Parathyroid adenoma (tissue), 2 donors: ENCODE measurements around the gene PPP1R2C.

Source experiments
- H2AFZ ChIP-seq: fragments of 300-600 bp; sonication (generic); one replicate; pipeline ENCODE4 v1.7.0; 2017; ENCODE audit warnings: antibody characterized with exemption, mild to moderate bottlenecking
- H3K27ac ChIP-seq: fragments of 300-600 bp; sonication (generic); one replicate; pipeline ENCODE4 v1.7.0; 2017
- H3K27me3 ChIP-seq: fragments of 300-600 bp; sonication (generic); one replicate; pipeline ENCODE4 v1.7.0; 2017; ENCODE audit warnings: low read length; ENCODE audit not compliant: control insufficient read depth, insufficient read depth
- H3K36me3 ChIP-seq: fragments of 300-600 bp; sonication (generic); one replicate; pipeline ENCODE4 v1.7.0; 2017; ENCODE audit warnings: low read length; ENCODE audit not compliant: control insufficient read depth, insufficient read depth
- H3K4me1 ChIP-seq: fragments of 300-600 bp; sonication (generic); one replicate; pipeline ENCODE4 v1.7.0; 2017; ENCODE audit warnings: control low read depth
- H3K4me2 ChIP-seq: fragments of 300-600 bp; sonication (generic); one replicate; pipeline ENCODE4 v1.7.0; 2017; ENCODE audit warnings: low read length
- H3K4me3 ChIP-seq: fragments of 300-600 bp; sonication (generic); one replicate; pipeline ENCODE4 v1.7.0; 2017; ENCODE audit warnings: low read depth, low read length
- H3K79me2 ChIP-seq: fragments of 300-600 bp; sonication (generic); one replicate; pipeline ENCODE4 v1.7.0; 2017; ENCODE audit warnings: control low read depth
- H3K9ac ChIP-seq: fragments of 300-600 bp; sonication (generic); one replicate; pipeline ENCODE4 v1.7.0; 2017; ENCODE audit warnings: mild to moderate bottlenecking
- H3K9me3 ChIP-seq: fragments of 300-600 bp; sonication (generic); one replicate; pipeline ENCODE4 v1.7.0; 2017; ENCODE audit warnings: low read length; ENCODE audit not compliant: control insufficient read depth
- CTCF ChIP-seq: fragments of 300-600 bp; sonication (generic); IDR thresholded peaks from one replicate; pipeline ENCODE4 v1.7.0; 2017; ENCODE audit warnings: antibody characterized with exemption, mild to moderate bottlenecking
- donor health status: primary hyperparathyroidism.

The PPP1R2C gene

GRCh38 chrX:42797651-42798269 is 19.8 kb upstream of the PPP1R2C start:
- no peak overlapping the region for H3K4me2 ChIP-seq
- no peaks in the 10 kb centered on the region for H3K9me3 ChIP-seq
- no peak overlapping the region for H3K27ac ChIP-seq
- no peaks in the 10 kb centered on the region for H3K4me1 ChIP-seq
- H3K4me3 ChIP-seq, result no peak overlapping the region
- no peak overlapping the region for H3K9ac ChIP-seq
- TF ChIP-seq CTCF, result no peak
- H3K36me3 ChIP-seq, result no peaks in the 10 kb centered on the region
- no peaks in the 10 kb centered on the region for H3K27me3 ChIP-seq
- no peak overlapping the region for H2AFZ ChIP-seq
- H3K79me2 ChIP-seq, result no peaks in the 10 kb centered on the region

GRCh38 chrX:42783451-42783850 is 5.5 kb upstream of the PPP1R2C start:
- H3K27ac ChIP-seq, result no peak overlapping the region
- H3K9me3 ChIP-seq, result no peaks in the 10 kb centered on the region
- H3K27me3 ChIP-seq, result no peaks in the 10 kb centered on the region
- H3K4me3 ChIP-seq, result no peak overlapping the region
- no peak for TF ChIP-seq CTCF
- no peaks in the 10 kb centered on the region for H3K4me1 ChIP-seq
- no peak overlapping the region for H3K4me2 ChIP-seq
- no peaks in the 10 kb centered on the region for H3K36me3 ChIP-seq
- H3K79me2 ChIP-seq, result no peaks in the 10 kb centered on the region
- no peak overlapping the region for H3K9ac ChIP-seq
- no peak overlapping the region for H2AFZ ChIP-seq

- H3K27me3 ChIP-seq, result no peaks in the 10 kb centered on the region
- no peaks in the 10 kb centered on the region for H3K4me1 ChIP-seq
- no peak overlapping the region for H2AFZ ChIP-seq
- TF ChIP-seq CTCF, result no peak
- H3K36me3 ChIP-seq, result no peaks in the 10 kb centered on the region
- H3K4me2 ChIP-seq, result no peak overlapping the region
- H3K27ac ChIP-seq, result no peak overlapping the region
- no peaks in the 10 kb centered on the region for H3K9me3 ChIP-seq
- no peak overlapping the region for H3K9ac ChIP-seq
- H3K79me2 ChIP-seq, result no peaks in the 10 kb centered on the region
- no peak overlapping the region for H3K4me3 ChIP-seq
These were observed 1.8 kb downstream of the PPP1R2C start for GRCh38 chrX:42776195-42776594.

GRCh38 chrX:42772874-42773273 is 5.1 kb downstream of the PPP1R2C start:
- no peak for TF ChIP-seq CTCF
- Histone ChIP-seq H3K4me3 (no peak overlapping the region), H3K4me1 (no peaks in the 10 kb centered on the region), H3K27me3 (no peaks in the 10 kb centered on the region), H3K9ac (no peak overlapping the region), H3K36me3 (no peaks in the 10 kb centered on the region), H3K79me2 (no peaks in the 10 kb centered on the region), H3K9me3 (no peaks in the 10 kb centered on the region), H3K4me2 (no peak overlapping the region), H2AFZ (no peak overlapping the region), H3K27ac (no peak overlapping the region)
